H9 (cell line): ENCODE data around the gene TBC1D22A. TPM values are rescaled to one million over a fixed set of nuclear protein-coding genes. Genes with fewer than 3 reads are reported as not detected.

Source experiments
- DNase-seq: peaks from one replicate; pipeline ENCODE4 v3.0.0-alpha.2; 2017
- H2AFZ ChIP-seq: one replicate; pipeline ENCODE4 v1.6.1; 2013; ENCODE audit warnings: mild to moderate bottlenecking, low read length, control low read depth, moderate library complexity
- H2AK5ac ChIP-seq: 2 replicates; pipeline ENCODE4 v1.6.1; 2013; ENCODE audit warnings: low read length, control low read depth, mixed read lengths; ENCODE audit not compliant: insufficient read length
- H2BK120ac ChIP-seq: one replicate; pipeline ENCODE4 v1.6.1; 2013; ENCODE audit warnings: low read depth, mild to moderate bottlenecking, low read length, control low read depth, inconsistent platforms; ENCODE audit not compliant: poor library complexity, severe bottlenecking
- H2BK12ac ChIP-seq: 2 replicates; pipeline ENCODE4 v1.6.1; 2013; ENCODE audit warnings: low read length, control low read depth, mixed read lengths, low read depth; ENCODE audit not compliant: insufficient read length
- H2BK15ac ChIP-seq: 2 replicates; pipeline ENCODE4 v1.6.1; 2013; ENCODE audit warnings: low read depth, low read length, control low read depth
- H2BK20ac ChIP-seq: one replicate; pipeline ENCODE4 v1.6.1; 2013; ENCODE audit warnings: low read depth, mild to moderate bottlenecking, low read length, control low read depth, inconsistent platforms; ENCODE audit not compliant: poor library complexity, severe bottlenecking
- H2BK5ac ChIP-seq: 2 replicates; pipeline ENCODE4 v1.6.1; 2013; ENCODE audit warnings: low read length, control low read depth, mixed read lengths; ENCODE audit not compliant: insufficient read length
- H3K14ac ChIP-seq: 2 replicates; pipeline ENCODE4 v1.6.1; 2013; ENCODE audit warnings: low read length, control low read depth; ENCODE audit not compliant: insufficient read depth
- H3K18ac ChIP-seq: 2 replicates; pipeline ENCODE4 v1.6.1; 2013; ENCODE audit warnings: low read depth, mild to moderate bottlenecking, mixed read lengths, low read length, control low read depth; ENCODE audit not compliant: insufficient read length
- H3K23ac ChIP-seq: 2 replicates; pipeline ENCODE4 v1.6.1; 2013; ENCODE audit warnings: low read length, control low read depth, mixed read lengths, low read depth; ENCODE audit not compliant: insufficient read length
- H3K23me2 ChIP-seq: 2 replicates; pipeline ENCODE4 v1.6.1; 2013; ENCODE audit warnings: low read depth, mild to moderate bottlenecking, mixed read lengths, low read length, control low read depth; ENCODE audit not compliant: insufficient read length, poor library complexity, severe bottlenecking
- H3K27ac ChIP-seq: 2 replicates; pipeline ENCODE4 v1.5.1; 2013; ENCODE audit warnings: low read length, control low read depth, mixed read lengths, low read depth; ENCODE audit not compliant: insufficient read length
- H3K27me3 ChIP-seq: 2 replicates; pipeline ENCODE4 v1.6.1; 2013; ENCODE audit warnings: low read length, control low read depth, inconsistent platforms; ENCODE audit not compliant: insufficient read depth
- H3K4ac ChIP-seq: 2 replicates; pipeline ENCODE4 v1.6.1; 2013; ENCODE audit warnings: low read depth, mild to moderate bottlenecking, control low read depth, inconsistent platforms, low read length, moderate library complexity
- H3K4me1 ChIP-seq: 2 replicates; pipeline ENCODE4 v1.6.1; 2013; ENCODE audit warnings: low read length, control low read depth, inconsistent platforms; ENCODE audit not compliant: insufficient read depth
- H3K4me2 ChIP-seq: 2 replicates; pipeline ENCODE4 v1.6.1; 2013; ENCODE audit warnings: low read length, control low read depth, mixed read lengths; ENCODE audit not compliant: insufficient read length, insufficient read depth
- H3K56ac ChIP-seq: 2 replicates; pipeline ENCODE4 v1.6.1; 2013; ENCODE audit warnings: low read depth, mild to moderate bottlenecking, mixed read lengths, low read length, control low read depth; ENCODE audit not compliant: insufficient read length
- H3K79me1 ChIP-seq: 2 replicates; pipeline ENCODE4 v1.6.1; 2013; ENCODE audit warnings: low read depth, mild to moderate bottlenecking, moderate library complexity, low read length, control low read depth, inconsistent platforms; ENCODE audit not compliant: insufficient read depth, poor library complexity, severe bottlenecking
- H3K79me2 ChIP-seq: 2 replicates; pipeline ENCODE4 v1.6.1; 2013; ENCODE audit warnings: low read length, control low read depth, inconsistent platforms; ENCODE audit not compliant: insufficient read depth
- H3K9ac ChIP-seq: 2 replicates; pipeline ENCODE4 v1.6.1; 2013; ENCODE audit warnings: low read length, control low read depth, mixed read lengths; ENCODE audit not compliant: insufficient read length; ENCODE audit errors: extremely low read depth
- H3K9me3 ChIP-seq: one replicate; pipeline ENCODE4 v1.6.1; 2013; ENCODE audit warnings: low read depth, low read length, inconsistent platforms; ENCODE audit not compliant: control insufficient read depth
- H3T11ph ChIP-seq: one replicate; pipeline ENCODE4 v1.6.1; 2013; ENCODE audit warnings: mild to moderate bottlenecking, low read length, control low read depth, inconsistent platforms
- H4K20me1 ChIP-seq: one replicate; pipeline ENCODE4 v1.6.1; 2013; ENCODE audit not compliant: control insufficient read depth, insufficient read length, insufficient read depth
- H4K5ac ChIP-seq: 2 replicates; pipeline ENCODE4 v1.6.1; 2013; ENCODE audit warnings: low read depth, mild to moderate bottlenecking, mixed read lengths, low read length, control low read depth; ENCODE audit not compliant: insufficient read length
- H4K8ac ChIP-seq: replicated peaks from 2 replicates; pipeline ENCODE4 v1.6.1; 2013; ENCODE audit warnings: low read length, control low read depth, mixed read lengths, low read depth; ENCODE audit not compliant: insufficient read length
- H4K91ac ChIP-seq: 2 replicates; pipeline ENCODE4 v1.6.1; 2013; ENCODE audit warnings: low read depth, mild to moderate bottlenecking, moderate library complexity, mixed read lengths, low read length, control low read depth; ENCODE audit not compliant: insufficient read length
- H3K27ac Mint-ChIP-seq, 3 experiments: 2 replicates in 2 of 3; 3 replicates in 1 of 3; pipeline ENCODE4 v1.8.0; 2020 to 2021; ENCODE audit warnings: mixed read lengths in 3 of 3, mild to moderate bottlenecking in 1 of 3, moderate library complexity in 1 of 3
- H3K27me3 Mint-ChIP-seq: 2 replicates; pipeline ENCODE4 v1.8.0; 2021; ENCODE audit warnings: low read depth, mild to moderate bottlenecking, moderate library complexity, mixed read lengths
- H3K36me3 Mint-ChIP-seq, 3 experiments: 2 replicates in 2 of 3; 3 replicates in 1 of 3; pipeline ENCODE4 v1.8.0; 2020 to 2021; ENCODE audit warnings: low read depth in 3 of 3, mixed read lengths in 3 of 3; ENCODE audit not compliant: insufficient read depth in 1 of 3
- H3K4me1 Mint-ChIP-seq, 2 experiments: 2 replicates each; pipeline ENCODE4 v1.8.0; 2020; ENCODE audit warnings: mixed read lengths in 2 of 2
- H3K4me3 Mint-ChIP-seq, 2 experiments: 2 replicates in 1 of 2; 3 replicates in 1 of 2; pipeline ENCODE4 v1.8.0; 2020 to 2021; ENCODE audit warnings: mild to moderate bottlenecking in 2 of 2, mixed read lengths in 2 of 2, moderate library complexity in 1 of 2
- H3K9me3 Mint-ChIP-seq, 2 experiments: 2 replicates in 1 of 2; 3 replicates in 1 of 2; pipeline ENCODE4 v1.8.0; 2020; ENCODE audit warnings: mild to moderate bottlenecking in 2 of 2, mixed read lengths in 2 of 2, moderate library complexity in 1 of 2
- CTCF ChIP-seq: fragments of 200-600 bp; sonication (generic); conservative IDR thresholded peaks from 3 replicates; pipeline ENCODE4 v1.8.0; 2021; ENCODE audit warnings: antibody characterized with exemption, mild to moderate bottlenecking
- WGBS: extraction: QIAGEN DNeasy Blood & Tissue Kit; methylation state at CpG from one replicate; pipeline ENCODE4 v1.1.7; 2013; ENCODE audit warnings: missing lambda C conversion rate, low lambda C conversion rate, mixed read lengths; ENCODE audit not compliant: insufficient read length; ENCODE audit errors: extremely low coverage; 5-methylcytosine and 5-hydroxymethylcytosine counted together
- total RNA-seq: library from RNA; stranded (reverse); gene quantifications from 2 replicates; pipeline ENCODE4 v1.2.1, GENCODE V29; 2021

Gene TBC1D22A
- total RNA-seq, 1 experiment from 2014 or later: 20.8 TPM

DNA sequence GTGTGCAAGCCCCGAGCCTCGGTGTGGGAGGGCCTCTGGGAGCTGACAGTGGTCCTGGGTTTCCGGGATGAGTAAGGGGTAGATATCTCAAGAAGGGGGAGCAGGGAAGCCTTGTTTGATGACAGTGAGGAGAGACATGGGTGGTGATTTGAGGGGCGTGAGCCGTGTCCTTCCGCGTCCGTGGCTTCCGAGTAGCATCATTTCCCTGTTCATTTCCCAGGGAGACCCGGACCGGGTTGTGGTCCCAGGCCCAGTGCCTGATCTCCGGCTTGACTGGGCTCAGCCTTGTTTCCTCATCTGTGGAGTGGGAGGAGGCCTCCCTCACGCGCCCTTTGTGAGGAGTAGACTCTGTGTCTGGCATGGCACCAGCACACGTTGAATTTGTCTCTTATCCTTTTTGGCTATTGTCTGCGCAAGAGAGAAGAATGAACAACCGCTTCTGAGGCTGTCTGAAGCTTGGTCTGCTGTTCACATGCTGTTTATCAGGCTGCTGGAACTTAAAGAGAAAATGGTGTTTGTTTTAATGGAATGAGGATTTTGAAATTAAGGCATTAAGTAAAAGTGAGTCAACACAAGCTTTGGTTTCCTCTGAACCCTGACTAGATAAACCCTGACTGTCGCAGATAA, 348.5 kb downstream of the TBC1D22A start:
- H4K5ac ChIP-seq: no peak overlapping the region
- H2BK15ac ChIP-seq: no peak overlapping the region
- no peak overlapping the region for H2BK5ac ChIP-seq
- H3K4ac ChIP-seq: no peak overlapping the region
- H3K27me3 ChIP-seq: no peaks in the 10 kb centered on the region
- H3K4me1 ChIP-seq: no peaks in the 10 kb centered on the region; the same call in 1 of the 2 replicates
- no peak overlapping the region for H3K14ac ChIP-seq
- H3K18ac ChIP-seq: no peak overlapping the region
- DNase-seq: no peak
- no peak for TF ChIP-seq CTCF
- no peaks in the 10 kb centered on the region for H3K9me3 ChIP-seq
- no peak overlapping the region for H4K8ac ChIP-seq
- H3K79me2 ChIP-seq: no peaks in the 10 kb centered on the region
- H2BK20ac ChIP-seq: no peak overlapping the region
- no peaks in the 10 kb centered on the region for H3K23me2 ChIP-seq
- H3K79me1 ChIP-seq: no peaks in the 10 kb centered on the region
- no peak overlapping the region; a peak in 1 of 5 replicates for H3K4me3 Mint-ChIP-seq
- H2AFZ ChIP-seq: no peak overlapping the region
- no peak overlapping the region for H3K56ac ChIP-seq
- no peak overlapping the region for H2AK5ac ChIP-seq
- H3K9me3 Mint-ChIP-seq: no peaks in the 10 kb centered on the region
- no peaks in the 10 kb centered on the region for H3K27me3 Mint-ChIP-seq
- H3K4me1 Mint-ChIP-seq: peaks cover 0 to 5% of the 10 kb centered on the region in 2 experiments; a peak in 2 of 4 replicates
- no peak overlapping the region for H2BK120ac ChIP-seq
- H3K4me2 ChIP-seq: no peak overlapping the region
- no peak overlapping the region for H4K91ac ChIP-seq
- H3K23ac ChIP-seq: no peak overlapping the region
- peak overlapping the region in 2 of 3 experiments; percentile 12 to 41; a peak in 1 of 7 replicates for H3K27ac Mint-ChIP-seq
- no peak overlapping the region for H2BK12ac ChIP-seq
- peaks cover 0 to 2% (median 0%) of the 10 kb centered on the region in 3 experiments; a peak in 2 of 7 replicates for H3K36me3 Mint-ChIP-seq
- no peak overlapping the region for H3K27ac ChIP-seq
- H3K9ac ChIP-seq: no peak overlapping the region
- H3T11ph ChIP-seq: no peak overlapping the region
- WGBS: no CpG with 5 or more reads among the region's 18 CpGs
- no peaks in the 10 kb centered on the region for H4K20me1 ChIP-seq
